Esophagus squamous epithelium (tissue), 5 donors: ENCODE data around the gene SH3GL1. TPM values are rescaled to one million over a fixed set of nuclear protein-coding genes. Genes with fewer than 3 reads are reported as not detected.

Experiments used
- DNase-seq: peaks from one replicate; lab custom pipeline; 2025; lab: John Stamatoyannopoulos, UW
- H3K27ac ChIP-seq, 4 donors: fragments of 200-600 bp; sonication (generic); one replicate each; pipeline ENCODE4 v1.5.1; 2016 to 2019; ENCODE audit warnings: mild to moderate bottlenecking in 1 of 4
- H3K27me3 ChIP-seq, 4 donors: fragments of 200-600 bp; sonication (generic); 1 replicate in 3 of 4; 2 replicates in 1 of 4; pipeline versions ENCODE4 v1.5.1 to v1.6.0; 2017 to 2021; ENCODE audit warnings: antibody characterized with exemption in 1 of 4
- H3K36me3 ChIP-seq, 3 donors: fragments of 200-600 bp; sonication (generic); one replicate each; pipeline ENCODE4 v1.5.1; 2016 to 2019
- H3K4me1 ChIP-seq, 3 donors: fragments of 200-600 bp; sonication (generic); one replicate each; pipeline ENCODE4 v1.5.1; 2017 to 2019
- H3K4me3 ChIP-seq, 4 donors: fragments of 200-600 bp; sonication (generic); 1 replicate in 3 of 4; 2 replicates in 1 of 4; pipeline ENCODE4 v1.5.1; 2016 to 2019; ENCODE audit warnings: mild to moderate bottlenecking in 2 of 4, moderate library complexity in 1 of 4
- H3K9me3 ChIP-seq, 3 donors: fragments of 200-600 bp; sonication (generic); one replicate each; pipeline ENCODE4 v1.5.1; 2016 to 2019
- POLR2A ChIP-seq, 4 donors: fragments of 450-650 bp; IDR thresholded peaks; one replicate each; pipeline ENCODE4 v1.6.1; 2017; ENCODE audit warnings: antibody characterized with exemption in 4 of 4, mild to moderate bottlenecking in 4 of 4, moderate library complexity in 3 of 4
- WGBS, 2 donors: methylation state at CpG; one replicate each; pipeline ENCODE4 v1.1.5; 2018; 5-methylcytosine and 5-hydroxymethylcytosine counted together
- intact Hi-C: fragments of 100-400 bp; cut with DNase I; formaldehyde crosslinking; loops from one replicate; pipeline ENCODE4 v1.15.0; 2022
- total RNA-seq, 4 donors: library from RNA; depleted of rRNA; stranded (reverse); fragments of >200 nt; gene quantifications; one replicate each; pipeline ENCODE4 v1.1.0, GENCODE V29; 2016
- TF ChIP-seq, protein P1 (sequence below), 6 experiments: fragments of 450-650 bp in 4 of 6; fragments of 200-600 bp in 2 of 6; sonication (generic) in 2 of 6; IDR thresholded peaks; one replicate each; pipeline ENCODE4 v1.5.1; 2016 to 2019; ENCODE audit warnings: antibody characterized with exemption in 6 of 6, mild to moderate bottlenecking in 4 of 6, moderate library complexity in 4 of 6
- donor health status: DM: yes; HTN: yes; CAD: no.

SH3GL1 gene
- total RNA-seq, 4 donors from 2014 or later: 67.4 to 131 (median 91.2) TPM

DNA sequence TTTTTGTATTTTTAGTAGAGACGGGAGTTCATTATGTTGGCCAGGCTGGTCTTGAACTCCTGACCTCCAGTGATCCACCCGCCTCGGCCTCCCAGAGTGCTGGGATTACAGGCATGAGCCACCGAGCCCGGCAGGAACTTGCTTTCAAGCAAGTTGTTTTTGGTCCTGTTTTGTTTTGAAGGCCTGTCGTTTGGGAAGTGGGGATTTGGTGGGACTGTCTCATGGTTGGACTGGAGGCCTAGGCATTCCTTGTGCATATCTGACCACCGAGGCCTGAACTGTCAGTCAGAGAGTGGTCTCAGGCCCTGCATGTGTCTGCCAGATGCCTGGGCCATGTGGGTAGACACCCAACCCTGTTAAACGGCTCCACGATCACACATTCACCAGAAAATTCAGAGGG lies 30.9 kb upstream of the SH3GL1 start:
- TF ChIP-seq, protein P1, sequence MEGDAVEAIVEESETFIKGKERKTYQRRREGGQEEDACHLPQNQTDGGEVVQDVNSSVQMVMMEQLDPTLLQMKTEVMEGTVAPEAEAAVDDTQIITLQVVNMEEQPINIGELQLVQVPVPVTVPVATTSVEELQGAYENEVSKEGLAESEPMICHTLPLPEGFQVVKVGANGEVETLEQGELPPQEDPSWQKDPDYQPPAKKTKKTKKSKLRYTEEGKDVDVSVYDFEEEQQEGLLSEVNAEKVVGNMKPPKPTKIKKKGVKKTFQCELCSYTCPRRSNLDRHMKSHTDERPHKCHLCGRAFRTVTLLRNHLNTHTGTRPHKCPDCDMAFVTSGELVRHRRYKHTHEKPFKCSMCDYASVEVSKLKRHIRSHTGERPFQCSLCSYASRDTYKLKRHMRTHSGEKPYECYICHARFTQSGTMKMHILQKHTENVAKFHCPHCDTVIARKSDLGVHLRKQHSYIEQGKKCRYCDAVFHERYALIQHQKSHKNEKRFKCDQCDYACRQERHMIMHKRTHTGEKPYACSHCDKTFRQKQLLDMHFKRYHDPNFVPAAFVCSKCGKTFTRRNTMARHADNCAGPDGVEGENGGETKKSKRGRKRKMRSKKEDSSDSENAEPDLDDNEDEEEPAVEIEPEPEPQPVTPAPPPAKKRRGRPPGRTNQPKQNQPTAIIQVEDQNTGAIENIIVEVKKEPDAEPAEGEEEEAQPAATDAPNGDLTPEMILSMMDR (IDR thresholded peaks at IDR 0.05): no peak
- no peak for TF ChIP-seq POLR2A (IDR thresholded peaks at IDR 0.05)
- Histone ChIP-seq H3K4me1 (no peaks in the 10 kb centered on the region), H3K27ac (peak overlapping the region in 1 of 4 donors; percentile 34), H3K27me3 (no peaks in the 10 kb centered on the region), H3K4me3 (no peak overlapping the region), H3K9me3 (no peaks in the 10 kb centered on the region), H3K36me3 (peaks cover 6 to 78% (median 13%) of the 10 kb centered on the region in 3 donors)
- intact Hi-C loops: no loop called here
- 77 to 84% methylated on average over 6 to 9 of the region's 9 CpGs for WGBS, 2 donors
- DNase-seq: no peak

DNA sequence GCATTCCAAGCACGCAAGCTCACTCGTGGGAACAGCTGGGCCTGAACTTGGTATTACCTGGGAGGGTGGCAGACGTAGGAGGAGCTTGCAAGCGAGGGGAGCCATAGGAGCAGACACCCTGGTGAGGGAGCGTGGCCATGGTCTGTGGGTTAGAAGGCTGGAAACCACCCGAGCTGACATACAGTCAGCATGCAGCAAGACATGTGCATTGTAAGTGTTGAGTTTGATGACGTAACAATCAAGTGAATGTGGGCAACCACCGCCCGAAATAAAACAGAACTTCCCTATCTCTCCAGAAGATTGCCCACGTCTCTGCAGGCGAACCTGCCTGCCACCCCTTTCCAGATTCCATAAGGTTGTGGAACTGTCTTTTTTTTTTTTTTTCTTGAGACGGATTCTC lies 30.4 kb upstream of the SH3GL1 start:
- Histone ChIP-seq H3K4me1 (no peaks in the 10 kb centered on the region), H3K9me3 (no peaks in the 10 kb centered on the region), H3K4me3 (no peak overlapping the region), H3K27ac (no peak overlapping the region), H3K36me3 (peaks cover 6 to 76% (median 13%) of the 10 kb centered on the region in 3 donors), H3K27me3 (no peaks in the 10 kb centered on the region)
- WGBS, 2 donors: 86 to 92% methylated on average over 8 to 12 of the region's 12 CpGs
- no peak for TF ChIP-seq POLR2A (IDR thresholded peaks at IDR 0.05)
- TF ChIP-seq, protein P1 (IDR thresholded peaks at IDR 0.05): no peak
- no peak for DNase-seq
- intact Hi-C loops: no loop called here

DNA sequence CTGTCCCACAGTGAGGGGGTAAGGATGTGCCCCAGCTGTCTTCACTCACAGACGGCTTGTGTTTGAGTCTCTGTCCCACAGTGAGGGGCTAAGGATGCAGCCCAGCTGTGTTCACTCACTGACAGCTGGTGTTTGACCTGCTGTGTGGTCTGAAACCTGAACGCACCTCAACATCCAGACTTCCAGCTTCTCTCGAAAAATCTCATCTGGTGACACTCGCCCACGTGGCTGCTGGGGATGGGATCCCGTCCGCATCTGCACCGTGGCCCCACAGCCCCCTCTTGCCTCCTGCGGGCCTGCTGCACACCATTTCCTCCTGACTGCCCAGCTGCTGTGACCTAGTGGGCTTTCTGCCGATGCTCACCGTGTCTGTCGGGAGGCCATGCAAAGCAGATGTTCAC lies 29.4 kb upstream of the SH3GL1 start:
- Histone ChIP-seq H3K27ac (no peak overlapping the region), H3K9me3 (no peaks in the 10 kb centered on the region), H3K27me3 (no peaks in the 10 kb centered on the region), H3K4me3 (no peak overlapping the region), H3K4me1 (no peaks in the 10 kb centered on the region), H3K36me3 (peaks cover 6 to 71% (median 13%) of the 10 kb centered on the region in 3 donors)
- no peak for DNase-seq
- WGBS, 2 donors: 85 to 92% methylated on average over 7 to 12 of the region's 12 CpGs
- TF ChIP-seq, protein P1 (IDR thresholded peaks at IDR 0.05): no peak
- no peak for TF ChIP-seq POLR2A (IDR thresholded peaks at IDR 0.05)
- intact Hi-C loops: no loop called here

DNA sequence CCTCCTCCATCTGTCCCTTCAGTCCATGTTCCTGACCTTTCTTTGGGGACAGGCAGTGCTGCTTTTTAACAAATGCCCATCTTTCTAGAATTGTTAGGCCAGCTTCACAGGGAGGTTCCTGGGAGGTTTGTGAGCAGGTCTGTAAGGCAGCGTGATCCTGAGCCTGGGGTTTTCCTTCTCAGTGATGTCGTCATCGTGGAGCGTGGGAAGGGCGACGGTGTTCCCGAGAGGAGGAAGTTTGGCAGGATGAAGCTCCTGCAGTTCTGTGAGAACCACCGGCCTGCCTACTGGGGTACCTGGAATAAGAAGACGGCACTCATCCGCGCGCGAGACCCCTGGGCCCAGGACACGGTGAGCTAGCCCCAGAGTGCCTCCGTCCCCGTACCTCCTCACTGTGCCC lies 28.9 kb upstream of the SH3GL1 start:
- intact Hi-C loops: no loop called here
- DNase-seq: no peak
- H3K36me3 ChIP-seq: peaks cover 6 to 71% (median 13%) of the 10 kb centered on the region in 3 donors
- no peak overlapping the region for H3K27ac ChIP-seq
- H3K4me3 ChIP-seq: no peak overlapping the region
- H3K4me1 ChIP-seq: no peaks in the 10 kb centered on the region
- no peaks in the 10 kb centered on the region for H3K9me3 ChIP-seq
- 80 to 88% methylated on average over 12 of the region's 16 CpGs for WGBS, 2 donors
- H3K27me3 ChIP-seq: no peaks in the 10 kb centered on the region
- TF ChIP-seq POLR2A (IDR thresholded peaks at IDR 0.05): no peak
- TF ChIP-seq, protein P1 (IDR thresholded peaks at IDR 0.05): no peak

DNA sequence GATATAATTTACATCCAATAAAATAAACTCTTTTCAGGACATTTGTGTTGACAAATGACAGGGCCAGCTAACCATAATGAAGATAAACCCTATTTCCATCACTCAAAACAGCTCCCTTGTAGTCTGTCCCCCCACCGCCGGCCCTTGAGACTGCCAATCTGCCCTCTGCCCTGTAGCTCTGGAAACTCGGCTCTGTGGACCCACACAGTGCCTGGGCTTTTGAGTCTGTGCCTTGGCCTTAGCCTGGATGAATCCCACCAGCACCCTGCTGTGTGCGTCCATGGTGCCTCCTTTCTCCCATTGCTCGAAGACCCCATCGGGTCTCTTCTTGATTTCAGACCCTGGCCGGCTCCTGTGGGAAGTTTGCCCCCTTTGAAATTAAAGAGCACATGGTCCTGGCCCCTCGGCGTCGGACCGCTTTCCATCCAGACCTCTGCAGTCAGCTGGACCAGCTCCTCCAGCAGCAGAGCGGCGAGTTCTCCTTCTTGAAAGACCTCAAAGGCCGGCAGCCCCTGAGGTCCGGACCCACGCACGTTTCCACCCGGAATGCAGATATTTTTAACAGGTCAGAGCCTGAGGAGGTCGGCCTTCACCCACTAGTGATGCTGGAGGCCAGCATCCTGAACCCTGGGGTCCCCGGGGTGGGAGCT lies 28.1 kb upstream of the SH3GL1 start:
- 88 to 91% methylated on average over 8 to 14 of the region's 20 CpGs for WGBS, 2 donors
- no peak for DNase-seq
- Histone ChIP-seq H3K36me3 (peaks cover 6 to 71% (median 13%) of the 10 kb centered on the region in 3 donors), H3K4me1 (no peaks in the 10 kb centered on the region), H3K4me3 (no peak overlapping the region), H3K9me3 (no peaks in the 10 kb centered on the region), H3K27me3 (no peaks in the 10 kb centered on the region), H3K27ac (no peak overlapping the region)
- intact Hi-C loops: no loop called here
- TF ChIP-seq POLR2A (IDR thresholded peaks at IDR 0.05): no peak
